NT2/D1 (cell line): Measurements from ENCODE around the gene PDCD1.

Experiments
- SUZ12 ChIP-seq: IDR thresholded peaks from 2 replicates; pipeline ENCODE4 v1.6.1; 2011; ENCODE audit not compliant: insufficient read length, insufficient read depth; ENCODE audit errors: extremely low read depth
- ZNF274 ChIP-seq: IDR thresholded peaks from 2 replicates; pipeline ENCODE4 v1.6.1; 2011; ENCODE audit warnings: mild to moderate bottlenecking, low read depth, low read length

DNA sequence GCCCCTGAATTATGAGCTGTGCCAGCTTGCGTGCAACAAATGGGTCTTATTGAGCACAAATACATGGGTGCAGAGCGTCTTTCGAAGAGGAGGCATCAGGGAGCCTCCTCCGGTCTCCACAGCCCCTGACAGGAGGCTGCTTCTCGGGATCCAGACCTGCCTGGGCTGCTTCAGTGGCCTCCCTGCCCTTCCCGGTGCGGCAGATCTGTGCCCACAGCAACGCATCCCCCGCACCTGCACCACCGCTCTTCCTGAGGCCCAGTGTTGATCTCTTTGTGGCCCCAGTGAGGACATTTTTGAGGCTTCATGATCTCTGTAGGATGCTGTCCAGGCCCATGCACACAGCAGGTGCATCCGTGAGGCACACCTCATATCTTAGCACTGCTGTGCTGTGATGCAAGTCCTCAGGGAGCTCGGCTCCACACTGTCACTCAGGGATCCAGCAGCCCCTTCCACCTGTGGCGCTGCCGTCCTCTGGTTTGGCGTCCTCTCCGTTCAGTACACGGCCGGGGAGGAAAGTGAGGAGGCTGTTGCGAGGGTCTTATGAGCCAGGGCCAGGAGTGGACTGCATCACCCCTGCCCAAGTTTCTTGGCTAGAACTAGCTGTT, 28.2 kb upstream of the PDCD1 start:
- TF ChIP-seq SUZ12 (no peak), ZNF274 (no peak)
